SKM-1 (cell line): ENCODE measurements around the gene GPRC5B.

ENCODE experiments used
- DNase-seq: peaks from one replicate; lab custom pipeline; 2025; ENCODE audit not compliant: unreplicated experiment; lab: John Stamatoyannopoulos, UW

GPRC5B gene

GRCh38 chr16:19898166-19898565 is 13.5 kb upstream of the GPRC5B start:
- DNase-seq: no peak

- DNase-seq: no peak
Observed at GRCh38 chr16:19896951-19897350, 12.3 kb upstream of the GPRC5B start.

- no peak for DNase-seq
Observed at GRCh38 chr16:19894586-19894985, 9.9 kb upstream of the GPRC5B start.

GRCh38 chr16:19892902-19893301 is 8.3 kb upstream of the GPRC5B start:
- DNase-seq: no peak

GRCh38 chr16:19890901-19891300 is 6.3 kb upstream of the GPRC5B start:
- no peak for DNase-seq

- no peak for DNase-seq
Observed at GRCh38 chr16:19888834-19889233, 4.2 kb upstream of the GPRC5B start.

- DNase-seq: peak; percentile 63
Observed at GRCh38 chr16:19886073-19886941, 1.7 kb upstream of the GPRC5B start.

GRCh38 chr16:19885451-19886072 is 914 bp upstream of the GPRC5B start:
- DNase-seq: no peak

- no peak for DNase-seq
Observed at GRCh38 chr16:19883966-19884485, 622 bp downstream of the GPRC5B start.

- no peak for DNase-seq
Observed at GRCh38 chr16:19883296-19883965, 1.2 kb downstream of the GPRC5B start.

- no peak for DNase-seq
Observed at GRCh38 chr16:19882646-19883045, 2.0 kb downstream of the GPRC5B start.

GRCh38 chr16:19882186-19882585 is 2.5 kb downstream of the GPRC5B start:
- no peak for DNase-seq

- no peak for DNase-seq
Observed at GRCh38 chr16:19881783-19882182, 2.9 kb downstream of the GPRC5B start.

- DNase-seq: no peak
Observed at GRCh38 chr16:19881028-19881427, 3.6 kb downstream of the GPRC5B start.

- DNase-seq: no peak
Observed at GRCh38 chr16:19879241-19879792, 5.3 kb downstream of the GPRC5B start.

- no peak for DNase-seq
Observed at GRCh38 chr16:19878757-19879156, 5.9 kb downstream of the GPRC5B start.

GRCh38 chr16:19876501-19877059 is 8.1 kb downstream of the GPRC5B start:
- no peak for DNase-seq

- no peak for DNase-seq
Observed at GRCh38 chr16:19875900-19876299, 8.7 kb downstream of the GPRC5B start.

- no peak for DNase-seq
Observed at GRCh38 chr16:19874851-19875546, 9.6 kb downstream of the GPRC5B start.

- no peak for DNase-seq
Observed at GRCh38 chr16:19874026-19874425, 10.6 kb downstream of the GPRC5B start.
